HCT116 (cell line): ENCODE data around the gene MCF2L.

Experiments used
- CTCF ChIP-seq, 3 experiments: fragments of 200-600 bp in 1 of 3; sonication (generic) in 1 of 3; IDR thresholded peaks in 2 of 3; conservative IDR thresholded peaks in 1 of 3; 2 replicates each; pipeline ENCODE4 v1.5.1; 2012 to 2017; ENCODE audit warnings: low read depth in 2 of 3, low read length in 2 of 3, antibody characterized with exemption in 1 of 3, borderline replicate concordance in 1 of 3, control low read depth in 1 of 3, mild to moderate bottlenecking in 1 of 3, mixed read lengths in 1 of 3, mixed run types in 1 of 3, moderate library complexity in 1 of 3; ENCODE audit not compliant: insufficient read depth in 1 of 3
- MAX ChIP-seq: IDR thresholded peaks from 2 replicates; pipeline ENCODE4 v1.6.1; 2012
- POLR2AphosphoS5 ChIP-seq: IDR thresholded peaks from 2 replicates; pipeline ENCODE4 v1.6.1; 2011; ENCODE audit warnings: mild to moderate bottlenecking, low read depth, low read length, moderate library complexity
- YY1 ChIP-seq: IDR thresholded peaks from 2 replicates; pipeline ENCODE4 v1.6.1; 2011; ENCODE audit warnings: low read length, low read depth, moderate library complexity, mild to moderate bottlenecking; ENCODE audit not compliant: insufficient replicate concordance; ENCODE audit errors: extremely low read depth

- TF ChIP-seq POLR2AphosphoS5 = no peak
- no peak for TF ChIP-seq CTCF (IDR thresholded peaks at IDR 0.05 in 2 of 3, conservative IDR thresholded peaks at IDR 0.05 in 1 of 3; ENCODE audit: borderline replicate concordance in 1 of 3, insufficient read depth in 1 of 3, low read depth in 2 of 3, low read length in 2 of 3)
- TF ChIP-seq YY1 = no peak
- no peak for TF ChIP-seq MAX
Measured at GRCh38 chr13:112973577-112973951, 4.5 kb downstream of the MCF2L start.
